ENCODE results near the gene KCTD14. TPM values are rescaled to one million over a fixed set of nuclear protein-coding genes. Genes with fewer than 3 reads are reported as not detected.

KCTD14 gene
- total RNA-seq, 1 experiment from 2014 or later = 12.5 TPM

GRCh38 chr11:77967121-77967520 is 56.0 kb downstream of the KCTD14 start:
- H2BK5ac ChIP-seq (ENCODE audit: insufficient read length, low read length) = no peak overlapping the region
- H3K27me3 ChIP-seq (ENCODE audit: insufficient read depth, low read length) = no peaks in the 10 kb centered on the region
- no peak for TF ChIP-seq CTCF (conservative IDR thresholded peaks at IDR 0.05)
- Mint-ChIP-seq H3K36me3 (ENCODE audit: insufficient read depth in 1 of 3, low read depth in 3 of 3) (peaks cover 2 to 6% (median 3%) of the 10 kb centered on the region in 3 experiments; a peak in 3 of 7 replicates), H3K27ac (no peak overlapping the region; a peak in 1 of 7 replicates), H3K4me1 (no peaks in the 10 kb centered on the region), H3K4me3 (no peak overlapping the region), H3K9me3 (no peaks in the 10 kb centered on the region), H3K27me3 (ENCODE audit: low read depth) (no peaks in the 10 kb centered on the region)
- H3K4me2 ChIP-seq (ENCODE audit: insufficient read depth, insufficient read length, low read length) = no peak overlapping the region
- H3K27ac ChIP-seq (ENCODE audit: insufficient read length, low read depth, low read length) = no peak overlapping the region
- H4K8ac ChIP-seq (replicated peaks; ENCODE audit: insufficient read length, low read depth, low read length) = no peak overlapping the region
- H3K79me1 ChIP-seq (ENCODE audit: insufficient read depth, low read depth, low read length, poor library complexity, severe bottlenecking) = no peaks in the 10 kb centered on the region
- H3K9me3 ChIP-seq (ENCODE audit: control insufficient read depth, low read depth, low read length) = no peaks in the 10 kb centered on the region
- no peak overlapping the region for H3K9ac ChIP-seq (ENCODE audit: extremely low read depth, insufficient read length, low read length)
- H3K18ac ChIP-seq (ENCODE audit: insufficient read length, low read depth, low read length) = no peak overlapping the region
- no peak overlapping the region for H4K5ac ChIP-seq (ENCODE audit: insufficient read length, low read depth, low read length)
- no peak for DNase-seq
- H2BK120ac ChIP-seq (ENCODE audit: low read depth, low read length, poor library complexity, severe bottlenecking) = no peak overlapping the region
- H3K14ac ChIP-seq (ENCODE audit: insufficient read depth, low read length) = no peak overlapping the region
- WGBS (ENCODE audit: extremely low coverage, insufficient read length, low lambda C conversion rate) = no CpG with 5 or more reads among the region's 2 CpGs
- H2BK20ac ChIP-seq (ENCODE audit: low read depth, low read length, poor library complexity, severe bottlenecking) = no peak overlapping the region
- H3K4ac ChIP-seq (ENCODE audit: low read depth, low read length) = no peak overlapping the region
- H3T11ph ChIP-seq (ENCODE audit: low read length) = no peak overlapping the region
- H3K79me2 ChIP-seq (ENCODE audit: insufficient read depth, low read length) = no peaks in the 10 kb centered on the region
- no peaks in the 10 kb centered on the region for H4K20me1 ChIP-seq (ENCODE audit: control insufficient read depth, insufficient read depth, insufficient read length)
- no peak overlapping the region for H2BK15ac ChIP-seq (ENCODE audit: low read depth, low read length)
- H3K23me2 ChIP-seq (ENCODE audit: insufficient read length, low read depth, low read length, poor library complexity, severe bottlenecking) = no peaks in the 10 kb centered on the region
- H2AFZ ChIP-seq (ENCODE audit: low read length) = no peak overlapping the region
- no peaks in the 10 kb centered on the region for H3K4me1 ChIP-seq (ENCODE audit: insufficient read depth, low read length)
- no peak overlapping the region for H2BK12ac ChIP-seq (ENCODE audit: insufficient read length, low read depth, low read length)
- no peak overlapping the region for H3K56ac ChIP-seq (ENCODE audit: insufficient read length, low read depth, low read length)
- H2AK5ac ChIP-seq (ENCODE audit: insufficient read length, low read length) = no peak overlapping the region
- H3K23ac ChIP-seq (ENCODE audit: insufficient read length, low read depth, low read length) = no peak overlapping the region
- no peak overlapping the region for H4K91ac ChIP-seq (ENCODE audit: insufficient read length, low read depth, low read length)
